ENCODE data around the gene MLX.

- TF ChIP-seq CTCF (IDR thresholded peaks at IDR 0.05) (no peak), POLR2AphosphoS5 (IDR thresholded peaks at IDR 0.05) (no peak)
These were observed 32.0 kb downstream of the MLX start for GRCh38 chr17:42598905-42599304.
